ENCODE data around the gene PHB1. TPM values are rescaled to one million over a fixed set of nuclear protein-coding genes. Genes with fewer than 3 reads are reported as not detected.
"Not testable (repeated sequence)": the region's sequence is repeated elsewhere in the genome, so short reads cannot be mapped to it uniquely, and the experiment has no call there.

Gene PHB1
- total RNA-seq, 1 donor from 2014 or later, result 166 TPM

DNA sequence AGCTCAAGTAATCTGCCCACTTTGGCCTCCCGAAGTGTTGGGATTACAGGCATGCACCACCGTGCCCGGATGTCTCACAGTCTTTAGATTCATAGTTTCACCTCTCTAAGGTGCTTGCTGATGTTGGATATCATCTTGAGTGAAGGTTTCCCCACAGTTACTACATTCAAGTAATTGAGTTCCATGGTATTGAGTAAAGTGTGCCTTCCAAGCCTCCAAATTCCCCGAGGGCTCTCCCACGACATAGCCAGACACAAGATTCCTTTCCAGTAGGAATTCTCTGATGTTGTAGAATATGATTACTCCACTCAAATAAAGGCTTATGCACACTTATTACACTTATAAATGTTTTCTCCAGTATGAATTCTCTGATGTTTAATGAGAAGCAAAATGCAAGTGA, 36.4 kb downstream of the PHB1 start:
- no peak for DNase-seq (ENCODE audit: low read depth)

DNA sequence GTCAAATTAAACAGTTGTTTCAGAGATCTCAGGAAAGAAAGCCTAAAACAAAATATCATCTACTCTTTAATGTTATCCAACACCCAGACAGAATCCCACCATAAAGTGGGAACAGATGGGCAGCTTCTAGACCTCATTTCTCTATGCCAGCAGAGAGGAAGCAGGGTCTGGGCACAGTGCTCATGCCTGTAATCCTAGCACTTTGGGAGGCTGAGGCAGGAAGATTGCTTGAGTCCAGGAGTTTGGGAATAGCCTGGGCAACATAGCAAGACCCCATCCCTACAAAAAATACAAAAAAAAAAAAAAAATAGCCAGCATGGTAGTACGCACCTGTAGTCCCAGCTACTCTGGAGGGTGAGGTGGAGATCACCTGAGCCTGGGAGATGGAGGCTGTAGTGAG, 39.1 kb downstream of the PHB1 start:
- no peak for DNase-seq (ENCODE audit: low read depth)

DNA sequence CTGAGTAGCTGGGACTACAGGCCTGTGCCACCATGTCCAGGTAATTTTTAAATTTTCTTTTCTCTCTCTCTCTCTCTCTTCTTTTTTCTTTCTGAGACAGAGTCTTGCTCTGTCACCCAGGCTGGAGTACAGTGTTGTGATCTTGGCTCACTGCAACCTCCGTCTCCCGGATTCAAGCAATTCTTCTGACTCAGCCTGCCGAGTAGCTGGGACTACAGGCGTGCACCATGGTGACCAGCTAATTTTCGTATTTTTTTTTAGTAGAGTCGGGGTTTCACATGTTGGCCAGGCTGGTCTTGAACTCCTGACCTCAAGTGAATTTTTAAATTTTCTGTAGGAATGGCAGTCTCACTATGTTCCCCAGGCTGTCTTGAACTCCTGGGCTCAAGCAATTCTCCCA, 41.6 kb downstream of the PHB1 start:
- DNase-seq (ENCODE audit: low read depth), result no peak

DNA sequence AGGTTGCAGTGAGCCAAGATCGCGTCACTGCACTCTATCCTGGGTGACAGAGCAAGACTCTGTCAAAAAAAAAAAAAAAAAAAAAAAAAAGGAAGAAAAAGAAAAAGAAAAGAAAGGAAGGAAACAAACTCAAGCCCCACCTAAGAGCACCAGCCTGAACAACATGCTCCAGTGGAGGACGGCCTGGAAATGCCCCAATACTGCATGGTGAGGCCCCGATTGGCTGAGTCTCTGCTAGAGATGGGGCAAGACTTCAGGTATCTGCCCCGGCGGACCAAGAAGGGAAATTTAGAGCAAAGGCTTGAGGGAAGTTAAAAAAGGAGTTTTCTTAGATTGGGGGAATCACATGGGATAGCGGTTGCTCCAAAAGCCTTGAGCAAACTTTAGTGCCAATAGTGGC, 42.3 kb downstream of the PHB1 start:
- DNase-seq (ENCODE audit: low read depth), result no peak

DNA sequence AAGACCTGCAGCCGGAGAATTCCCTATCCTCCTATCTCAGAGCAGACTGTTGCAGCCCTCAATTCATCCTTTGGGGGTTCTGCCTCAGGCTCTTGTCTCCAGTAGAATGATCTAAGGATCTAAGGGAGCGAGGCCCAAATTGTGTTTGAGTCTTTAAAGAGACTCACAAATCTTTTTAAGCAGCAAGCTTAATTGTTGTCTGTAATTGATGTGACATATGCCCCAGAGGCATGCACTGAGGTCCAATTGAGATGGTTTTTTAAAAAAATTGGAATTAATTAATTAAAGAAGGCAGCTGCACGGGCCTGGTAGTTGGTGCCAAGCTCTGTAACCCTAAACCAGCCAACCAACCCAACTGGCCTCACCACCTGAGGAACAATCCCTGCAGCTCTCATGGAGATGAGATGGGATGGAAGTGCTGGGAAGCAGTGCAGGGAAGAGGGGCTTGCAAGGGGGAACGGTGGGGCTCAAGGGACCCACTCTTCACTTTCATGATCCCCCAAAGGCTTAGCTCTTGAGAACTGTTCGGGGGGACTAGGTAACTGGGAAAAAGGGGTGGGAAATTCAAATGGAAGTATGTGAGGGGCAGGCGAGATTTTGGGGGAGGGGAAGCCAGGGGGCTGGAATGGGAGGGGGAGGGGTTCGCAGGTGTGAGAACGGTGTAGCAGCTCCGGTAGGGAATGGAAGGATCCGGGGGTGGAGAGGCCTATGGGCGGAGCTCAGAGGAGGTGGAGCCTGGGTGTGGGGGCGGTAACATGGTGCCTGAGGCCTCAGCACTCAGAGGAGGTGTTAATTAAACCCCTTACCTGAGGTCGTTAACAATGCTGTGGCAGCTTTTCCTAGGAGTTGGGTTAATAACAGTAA, 43.5 kb downstream of the PHB1 start:
- no peak for DNase-seq (ENCODE audit: low read depth)

DNA sequence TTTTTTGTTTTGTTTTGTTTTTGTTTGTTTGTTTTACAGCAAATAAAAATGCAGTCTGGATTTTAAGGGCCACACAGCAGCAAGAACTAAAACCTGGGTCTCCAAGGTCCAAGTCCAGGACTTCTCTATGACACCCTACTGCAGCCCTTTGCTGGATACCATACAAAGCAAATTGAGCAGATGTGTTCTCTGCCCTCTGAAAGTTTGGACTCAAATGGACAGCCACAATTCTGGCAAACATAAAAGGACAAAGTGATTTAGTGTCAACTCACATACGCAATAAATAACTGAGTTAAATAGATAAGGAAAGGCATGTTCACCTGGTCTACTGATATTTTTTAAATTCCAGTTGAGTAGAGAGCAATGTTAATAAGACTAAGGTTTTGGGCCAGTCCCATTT, 44.9 kb downstream of the PHB1 start:
- DNase-seq (ENCODE audit: low read depth), result no peak

DNA sequence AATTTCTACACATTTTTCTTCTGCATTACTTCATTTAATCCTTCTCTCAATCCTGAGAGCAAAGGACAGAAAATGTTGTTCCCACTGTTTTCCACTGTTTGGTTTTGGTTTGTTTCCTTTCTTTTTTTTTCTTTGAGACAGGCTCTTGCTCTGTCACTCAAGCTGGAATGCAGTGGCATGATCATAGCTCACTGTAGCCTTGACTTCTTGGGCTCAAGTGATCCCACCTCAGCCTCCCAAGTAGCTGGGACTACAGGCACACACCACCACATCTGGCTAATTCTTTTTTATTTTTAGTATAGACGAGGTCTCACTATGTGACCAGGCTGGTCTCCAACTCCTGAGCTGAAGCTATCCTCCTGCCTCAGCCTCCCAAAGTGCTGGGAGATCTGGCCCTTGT, 45.6 kb downstream of the PHB1 start:
- no peak for DNase-seq (ENCODE audit: low read depth)

DNA sequence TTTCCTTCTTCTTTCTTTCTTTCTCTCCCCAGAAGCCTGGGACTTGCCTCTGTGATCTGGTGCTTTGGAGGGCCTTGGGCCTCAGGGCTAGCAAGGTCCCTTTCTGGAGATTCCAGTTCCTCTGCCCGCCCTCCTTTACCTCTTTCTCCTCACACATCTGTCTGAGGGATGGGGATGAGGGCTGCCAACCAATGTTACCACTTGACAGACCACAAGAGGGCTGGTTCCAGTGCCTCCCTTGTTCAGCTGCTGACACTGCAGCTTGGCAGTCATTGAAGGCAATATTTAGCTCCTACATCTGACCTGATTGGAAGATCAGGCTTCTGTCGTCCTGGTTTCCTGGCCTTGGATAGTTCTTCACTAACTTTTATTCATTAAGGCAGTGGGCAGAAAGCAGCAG, 49.0 kb downstream of the PHB1 start:
- no peak for DNase-seq (ENCODE audit: low read depth)

DNA sequence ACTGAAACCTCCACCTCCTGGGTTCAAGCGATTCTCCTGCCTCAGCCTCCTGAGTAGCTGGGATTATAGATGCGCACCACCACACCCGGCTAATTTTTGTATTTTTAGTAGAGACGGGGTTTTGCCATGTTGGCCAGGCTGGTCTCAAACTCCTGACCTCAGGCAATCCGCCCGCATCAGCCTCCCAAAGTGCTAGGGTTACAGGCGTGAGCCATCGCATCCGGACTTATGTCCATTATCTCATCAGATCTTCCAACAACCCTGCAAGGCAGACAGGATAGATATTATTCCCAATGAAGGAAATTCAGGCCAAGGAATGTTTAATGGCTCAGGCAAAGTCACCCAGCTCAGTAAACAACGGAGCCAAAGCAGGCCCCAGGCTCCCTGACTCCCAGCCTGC, 49.6 kb downstream of the PHB1 start:
- not testable (repeated sequence) for DNase-seq (ENCODE audit: low read depth)

DNA sequence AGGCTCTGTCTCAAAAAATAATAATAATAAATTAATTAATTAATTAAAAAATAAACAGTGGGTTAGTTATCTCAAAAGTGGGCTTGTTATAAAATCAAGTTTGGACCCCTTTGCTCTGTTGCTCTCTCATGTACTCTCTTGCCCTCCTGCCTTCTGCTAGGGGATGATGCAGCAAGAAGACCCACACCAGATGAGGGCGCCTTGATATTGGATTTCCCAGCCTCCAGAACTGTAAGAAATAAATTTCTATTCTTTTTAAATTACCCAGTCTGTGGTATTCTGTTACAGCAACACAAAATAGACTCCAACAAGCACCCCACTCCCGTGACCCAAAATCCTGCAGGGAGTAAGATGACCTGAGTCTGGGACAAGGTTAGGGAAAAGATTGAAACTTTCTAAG, 50.6 kb downstream of the PHB1 start:
- no peak for DNase-seq (ENCODE audit: low read depth)

DNA sequence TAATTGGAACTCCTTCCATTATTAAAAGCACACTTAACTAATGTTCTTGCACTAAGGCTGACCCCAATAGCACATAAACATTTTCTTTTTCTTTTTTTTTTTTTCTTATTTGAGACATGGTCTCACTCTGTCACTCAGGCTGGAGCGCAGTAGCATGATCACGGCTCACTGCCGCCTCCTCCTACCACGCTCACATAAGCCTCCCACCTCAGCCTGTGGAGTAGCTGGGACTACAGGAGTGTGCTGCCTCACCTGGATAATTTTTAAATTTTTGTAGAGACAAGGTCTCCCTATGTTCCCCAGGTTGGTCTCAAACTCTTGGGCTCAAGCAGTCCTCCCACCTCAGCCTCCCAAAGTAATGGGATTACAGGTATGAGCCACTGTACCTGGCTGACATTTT, 51.4 kb downstream of the PHB1 start:
- no peak for DNase-seq (ENCODE audit: low read depth)

DNA sequence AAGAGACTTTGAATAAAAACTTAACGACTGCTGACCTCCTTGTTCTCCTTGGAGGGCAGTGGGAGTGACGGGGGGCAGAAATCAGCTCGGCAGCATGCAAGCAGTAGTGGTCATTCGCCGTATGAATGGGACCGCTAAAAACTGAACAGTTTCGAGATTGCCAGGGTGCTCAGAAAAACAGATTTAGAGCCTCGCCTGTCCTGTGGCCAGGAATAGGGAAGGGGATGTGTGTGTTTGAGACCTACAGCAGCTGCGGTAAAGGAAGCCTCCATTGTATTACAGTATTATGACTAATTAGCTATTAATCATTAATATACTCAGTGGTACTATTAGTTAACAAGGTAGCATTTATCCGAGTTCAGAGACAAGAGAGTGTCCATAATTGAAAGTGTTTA, 52.0 kb downstream of the PHB1 start:
- DNase-seq (ENCODE audit: low read depth), result peak; percentile 65

DNA sequence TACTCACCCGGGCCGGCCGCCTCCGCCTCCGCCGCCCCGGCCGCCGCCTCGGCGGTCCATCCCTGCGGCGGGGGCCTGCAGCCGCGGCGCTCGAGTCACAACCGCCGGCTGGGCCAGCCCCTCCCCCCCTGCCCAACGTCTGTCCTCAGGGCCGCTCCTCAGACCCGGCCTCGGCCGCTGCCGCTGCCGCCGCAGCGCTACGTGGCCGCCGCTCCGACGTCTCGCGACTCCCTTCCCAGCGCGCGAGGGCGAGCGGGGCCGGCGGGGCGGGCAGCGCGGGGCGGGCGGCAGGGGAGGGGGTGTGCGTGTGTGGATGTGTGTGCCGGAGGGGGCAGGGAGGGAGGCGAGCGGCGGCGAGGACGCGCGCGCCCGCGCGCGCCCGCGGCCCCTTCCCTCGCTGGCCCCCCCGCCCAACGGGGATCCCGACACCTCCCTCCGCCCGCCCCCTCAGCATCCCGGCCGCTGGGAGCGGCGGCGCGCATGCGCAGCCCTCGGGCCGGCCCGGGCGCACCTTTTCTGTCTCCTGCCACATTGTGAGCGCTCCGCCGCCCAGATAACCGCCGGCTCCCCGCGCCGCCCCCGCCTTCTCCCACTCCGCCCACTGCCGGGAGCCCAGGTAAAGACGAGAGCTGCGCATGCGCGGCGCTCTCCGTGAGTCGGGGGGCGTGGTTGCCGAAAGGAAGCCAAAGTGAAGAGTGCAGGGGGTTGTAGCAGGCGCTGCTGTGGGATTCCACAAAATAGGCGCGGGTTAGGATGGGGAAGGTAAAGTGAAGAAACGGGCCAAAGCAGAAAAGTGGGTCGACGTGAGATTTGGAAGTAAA, 52.6 kb downstream of the PHB1 start, which contains the start of gene ZNF652:
ZNF652 (minus strand) TSS at position 349 of the 821 bp plus-strand sequence. CDS start 44,525 bp downstream, outside the sequence.
- peak; percentile 71 for DNase-seq (ENCODE audit: low read depth)

DNA sequence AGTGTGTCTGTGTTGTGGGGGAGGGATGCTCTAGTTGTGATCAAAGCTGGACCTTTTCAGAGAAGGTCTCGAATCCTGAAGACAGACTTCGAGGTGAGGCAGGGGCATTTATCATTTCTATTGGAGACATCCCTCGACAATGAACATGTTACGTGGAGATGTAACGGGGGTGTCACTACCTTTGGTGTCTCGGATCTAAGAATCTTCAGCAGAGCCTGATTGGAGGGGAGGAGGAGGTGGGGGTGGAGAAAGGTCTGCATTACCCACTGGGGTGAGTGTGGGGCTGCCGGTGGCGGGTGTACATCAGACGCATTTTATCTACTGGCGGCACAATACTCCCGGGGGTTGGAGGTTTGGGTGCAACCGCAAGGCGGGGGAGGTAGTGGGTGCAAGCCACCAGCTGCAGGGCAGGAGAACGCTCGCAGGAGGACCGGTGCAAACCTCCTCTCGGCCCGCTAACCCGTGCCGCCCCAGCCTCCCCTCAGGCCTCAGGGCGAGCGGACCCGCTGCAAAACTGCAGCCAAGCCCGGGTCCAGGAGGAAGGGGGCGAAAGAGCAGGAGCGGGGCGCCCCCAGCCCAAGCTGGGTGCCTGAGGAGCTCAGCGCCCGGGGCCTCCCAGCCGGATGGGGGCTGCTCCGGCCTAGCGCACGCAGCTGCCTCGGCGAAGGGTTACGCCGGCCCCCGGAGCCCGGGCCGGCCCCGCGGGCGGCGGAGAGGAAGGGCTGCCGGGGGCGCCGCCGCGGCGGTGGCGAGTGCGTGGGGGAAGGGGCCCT, 53.4 kb downstream of the PHB1 start:
- peak; percentile 40 for DNase-seq (ENCODE audit: low read depth)

DNA sequence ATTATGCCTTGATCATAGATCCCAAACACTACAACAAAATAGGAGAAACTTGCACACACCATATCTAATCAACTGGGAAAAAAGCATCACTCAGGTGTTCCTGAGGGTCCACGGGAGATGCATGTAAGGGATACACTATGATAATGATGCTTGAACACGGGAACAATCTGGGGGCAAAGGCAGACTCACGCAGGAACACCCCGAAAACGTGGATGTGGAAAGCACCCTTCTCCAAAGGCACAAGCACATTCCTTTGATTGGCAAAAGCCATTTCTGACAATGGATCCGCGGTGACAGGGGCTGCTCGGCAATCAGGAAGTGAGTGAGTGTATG, 53.9 kb downstream of the PHB1 start:
- DNase-seq (ENCODE audit: low read depth), result no peak

DNA sequence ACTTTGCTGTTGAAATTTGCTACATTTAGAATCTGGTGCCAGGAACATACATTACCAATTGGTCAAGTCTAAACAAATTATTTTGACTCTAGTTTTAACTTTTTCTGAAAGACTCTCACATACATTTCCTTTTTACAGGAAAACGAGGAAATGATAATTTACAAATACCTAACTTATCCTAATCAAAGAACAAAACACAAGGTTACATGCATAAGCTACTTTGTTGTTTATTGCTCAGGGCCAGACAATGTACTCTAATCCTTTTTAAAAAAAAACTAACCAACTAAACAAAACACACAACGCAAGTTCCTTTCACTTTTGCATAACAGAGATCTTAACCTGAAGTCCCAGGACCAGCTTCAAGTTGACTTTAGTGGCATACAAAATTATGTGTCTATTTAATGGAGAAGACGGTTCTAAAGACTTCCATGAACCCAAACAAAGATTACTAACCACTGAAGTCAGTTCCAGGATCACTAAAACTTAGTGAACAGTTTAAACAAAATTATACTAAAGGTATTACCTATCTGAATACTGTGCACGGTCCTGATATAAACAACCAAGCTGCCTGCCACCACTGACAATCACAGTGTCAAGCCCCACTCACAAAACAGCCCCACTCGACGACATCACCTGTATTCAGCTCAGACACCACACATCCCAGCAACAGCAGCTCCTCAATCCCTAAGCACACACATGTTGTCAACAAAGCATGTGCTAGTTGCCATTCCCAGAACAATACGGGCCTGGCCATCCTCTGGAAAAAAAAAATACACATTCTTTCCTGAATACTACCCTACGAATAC, 54.5 kb downstream of the PHB1 start:
- no peak for DNase-seq (ENCODE audit: low read depth)

DNA sequence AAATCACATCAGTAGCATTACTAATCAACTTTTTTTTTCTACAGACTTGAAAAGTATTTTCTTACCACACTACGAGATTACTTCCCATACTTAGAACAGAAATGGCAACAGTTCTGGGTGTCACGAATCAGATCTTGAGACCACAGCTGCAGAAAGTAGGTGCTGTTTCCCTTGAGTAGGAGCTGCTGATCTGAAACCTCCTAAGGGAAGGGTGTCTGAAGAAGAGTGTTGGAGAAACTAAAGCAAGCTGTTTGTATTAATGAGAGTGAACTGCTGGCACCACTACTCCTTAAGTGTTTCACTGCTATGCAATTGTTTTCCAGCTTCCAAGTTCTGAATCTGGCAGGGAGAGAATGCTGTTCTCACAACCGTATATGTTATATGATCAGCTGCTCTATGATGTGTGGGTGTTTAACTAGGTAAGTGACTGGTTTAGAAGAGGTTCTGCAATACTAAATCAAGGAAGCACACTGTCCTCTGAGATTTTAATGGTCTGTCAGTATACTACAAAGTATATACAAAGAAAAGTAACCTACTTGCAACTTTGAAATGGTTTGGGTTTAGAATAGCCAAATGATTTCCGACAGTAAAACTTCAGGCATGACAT, 55.9 kb downstream of the PHB1 start:
- DNase-seq (ENCODE audit: low read depth), result no peak

DNA sequence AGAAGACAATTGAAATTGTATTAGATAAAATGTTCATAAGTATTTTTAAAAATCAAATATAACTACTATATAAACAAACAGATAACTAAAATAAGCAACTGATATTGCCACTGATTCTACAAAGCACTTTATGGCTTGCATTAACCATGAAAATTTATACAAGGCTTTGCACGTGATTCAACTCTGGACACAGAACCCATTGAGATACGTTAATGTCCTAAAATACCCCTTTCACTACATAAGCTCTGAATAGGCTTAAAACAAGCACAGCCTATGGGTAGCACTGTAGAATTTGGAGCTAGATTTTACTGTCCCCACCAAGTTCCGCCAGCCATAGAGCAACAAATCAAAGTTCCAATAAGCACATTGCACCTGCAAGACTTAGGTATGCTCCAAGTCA, 57.2 kb downstream of the PHB1 start:
- DNase-seq (ENCODE audit: low read depth), result no peak

DNA sequence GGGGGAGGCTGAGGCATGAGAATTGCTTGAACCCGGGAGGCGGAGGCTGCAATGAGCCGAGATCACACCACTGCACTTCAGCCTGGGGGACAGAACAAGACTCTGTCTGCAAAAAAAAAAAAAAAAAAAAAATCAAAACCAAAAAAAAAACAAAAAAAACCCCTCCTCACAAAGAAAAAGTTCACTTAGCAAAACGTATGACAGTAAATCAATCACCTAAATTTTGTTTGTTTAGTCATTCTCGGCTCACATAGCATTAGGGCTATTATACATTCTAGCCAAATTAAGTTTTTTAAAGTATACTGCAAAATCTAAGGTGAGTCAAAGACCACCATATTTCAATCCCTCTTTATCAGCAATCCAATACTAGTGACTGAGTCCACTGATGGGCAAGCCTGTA, 58.4 kb downstream of the PHB1 start:
- no peak for DNase-seq (ENCODE audit: low read depth)

Measured in renal cortical epithelial cell (primary cell).